ENCODE data around the gene MPHOSPH9. TPM values are rescaled to one million over a fixed set of nuclear protein-coding genes. Genes with fewer than 3 reads are reported as not detected.

MPHOSPH9 gene
- total and polyA plus RNA-seq, 10 donors: 7.1 to 97.3 (median 40.0) TPM

GRCh38 chr12:123265851-123266678, 33.1 kb upstream of the MPHOSPH9 start:
- Histone ChIP-seq H3K27me3 (replicated peaks in 1 of 7) (peaks cover 0 to 3% (median 0%) of the 10 kb centered on the region in 7 donors), H3K9me3 (no peaks in the 10 kb centered on the region), H3K4me3 (no peak overlapping the region), H3K27ac (no peak overlapping the region), H3K36me3 (peaks cover 0 to 61% (median 8%) of the 10 kb centered on the region in 6 donors), H3K4me1 (peaks cover 23 to 39% (median 33%) of the 10 kb centered on the region in 6 donors)
- WGBS, 5 donors: 91 to 95% (median 93%) methylated on average over 32 to 35 of the region's 35 CpGs
- no peak for DNase-seq
- intact Hi-C loops (cut with DNase I; ENCODE audit: low total_unique reads): no loop called here
- TF ChIP-seq POLR2A (IDR thresholded peaks at IDR 0.05): no peak
- no peak for TF ChIP-seq CTCF (IDR thresholded peaks at IDR 0.05 in 8 of 11, conservative IDR thresholded peaks at IDR 0.05 in 3 of 11)
- peak in 1 of 3 donors; percentile 28 for TF ChIP-seq POLR2AphosphoS5 (IDR thresholded peaks at IDR 0.05)

- peaks cover 0 to 76% (median 12%) of the 10 kb centered on the region in 6 donors for H3K36me3 ChIP-seq
- H3K9me3 ChIP-seq: no peaks in the 10 kb centered on the region
- intact Hi-C loops (cut with DNase I; ENCODE audit: low total_unique reads): no loop called here
- H3K4me1 ChIP-seq: peaks cover 16 to 28% (median 22%) of the 10 kb centered on the region in 6 donors
- H3K27ac ChIP-seq: no peak overlapping the region
- H3K4me3 ChIP-seq: no peak overlapping the region
- TF ChIP-seq POLR2AphosphoS5 (IDR thresholded peaks at IDR 0.05) (no peak), POLR2A (IDR thresholded peaks at IDR 0.05) (no peak), CTCF (IDR thresholded peaks at IDR 0.05 in 8 of 11, conservative IDR thresholded peaks at IDR 0.05 in 3 of 11) (peak in 1 of 11 experiments; percentile 11)
- H3K27me3 ChIP-seq (replicated peaks in 1 of 7): no peaks in the 10 kb centered on the region
- WGBS, 5 donors: 47 to 61% (median 60%) methylated on average over 7 of the region's 7 CpGs
- no peak for DNase-seq
Measured at GRCh38 chr12:123264642-123265041, 31.7 kb upstream of the MPHOSPH9 start.

- Histone ChIP-seq H3K27ac (no peak overlapping the region), H3K36me3 (peaks cover 0 to 89% (median 23%) of the 10 kb centered on the region in 6 donors), H3K4me3 (no peak overlapping the region), H3K27me3 (replicated peaks in 1 of 7) (no peaks in the 10 kb centered on the region), H3K4me1 (peaks cover 2 to 14% (median 9%) of the 10 kb centered on the region in 6 donors), H3K9me3 (no peaks in the 10 kb centered on the region)
- WGBS, 5 donors: 86 to 91% (median 89%) methylated on average over 7 to 8 of the region's 8 CpGs
- intact Hi-C loops (cut with DNase I; ENCODE audit: low total_unique reads): no loop called here
- TF ChIP-seq CTCF (IDR thresholded peaks at IDR 0.05 in 8 of 11, conservative IDR thresholded peaks at IDR 0.05 in 3 of 11): no peak
- DNase-seq: peak; percentile 41
Measured at GRCh38 chr12:123263196-123263817, 30.4 kb upstream of the MPHOSPH9 start.

- Histone ChIP-seq H3K36me3 (peaks cover 0 to 100% (median 44%) of the 10 kb centered on the region in 6 donors), H3K4me1 (no peaks in the 10 kb centered on the region), H3K4me3 (no peak overlapping the region), H3K27me3 (replicated peaks in 1 of 7) (no peaks in the 10 kb centered on the region), H3K27ac (no peak overlapping the region), H3K9me3 (no peaks in the 10 kb centered on the region)
- 96 to 99% (median 97%) methylated on average over 4 of the region's 4 CpGs for WGBS, 5 donors
- TF ChIP-seq POLR2AphosphoS5 (IDR thresholded peaks at IDR 0.05) (no peak), POLR2A (IDR thresholded peaks at IDR 0.05) (no peak), CTCF (IDR thresholded peaks at IDR 0.05 in 8 of 11, conservative IDR thresholded peaks at IDR 0.05 in 3 of 11) (no peak)
- no peak for DNase-seq
- intact Hi-C loops (cut with DNase I; ENCODE audit: low total_unique reads): no loop called here
Measured at GRCh38 chr12:123261196-123261595, 28.3 kb upstream of the MPHOSPH9 start.

Data from spleen (tissue), 11 donors.